Nephron (organoid): Measurements from ENCODE around the gene MAX.

ENCODE experiments used
- H3K27ac Mint-ChIP-seq, 3 experiments: 2 replicates each; pipeline ENCODE4 v1.8.0; 2020; ENCODE audit warnings: mixed read lengths in 3 of 3, mild to moderate bottlenecking in 2 of 3, moderate library complexity in 1 of 3
- H3K27me3 Mint-ChIP-seq: 2 replicates; pipeline ENCODE4 v1.8.0; 2021; ENCODE audit warnings: low read depth, mild to moderate bottlenecking, moderate library complexity, mixed read lengths
- H3K36me3 Mint-ChIP-seq: 2 replicates; pipeline ENCODE4 v1.8.0; 2020; ENCODE audit warnings: low read depth, mixed read lengths
- H3K4me1 Mint-ChIP-seq: 2 replicates; pipeline ENCODE4 v1.8.0; 2020; ENCODE audit warnings: mixed read lengths
- H3K4me3 Mint-ChIP-seq, 3 experiments: 2 replicates each; pipeline ENCODE4 v1.8.0; 2020; ENCODE audit warnings: mild to moderate bottlenecking in 3 of 3, mixed read lengths in 3 of 3, moderate library complexity in 2 of 3
- H3K9me3 Mint-ChIP-seq: 2 replicates; pipeline ENCODE4 v1.8.0; 2020; ENCODE audit warnings: mixed read lengths
- CTCF ChIP-seq, 3 experiments: fragments of 200-600 bp; sonication (generic); IDR thresholded peaks; one replicate each; pipeline ENCODE4 v1.5.0; 2021; ENCODE audit warnings: antibody characterized with exemption in 3 of 3; ENCODE audit not compliant: unreplicated experiment in 3 of 3

The MAX gene

GRCh38 chr14:65074449-65075150 lies 27.7 kb downstream of the MAX start:
- Mint-ChIP-seq H3K27me3 (no peaks in the 10 kb centered on the region), H3K4me1 (peaks cover 24% of the 10 kb centered on the region), H3K36me3 (peaks cover 51% of the 10 kb centered on the region), H3K27ac (peak overlapping the region in 2 of 3 experiments; percentile 1 to 55), H3K4me3 (no peak overlapping the region), H3K9me3 (no peaks in the 10 kb centered on the region)
- no peak for TF ChIP-seq CTCF (IDR thresholded peaks at IDR 0.05; ENCODE audit: unreplicated experiment in 3 of 3)

GRCh38 chr14:65073605-65074201 lies 28.6 kb downstream of the MAX start:
- Mint-ChIP-seq H3K36me3 (peaks cover 45% of the 10 kb centered on the region), H3K9me3 (no peaks in the 10 kb centered on the region)
- no peak for TF ChIP-seq CTCF (IDR thresholded peaks at IDR 0.05; ENCODE audit: unreplicated experiment in 3 of 3)

GRCh38 chr14:65072937-65073336 lies 29.4 kb downstream of the MAX start:
- Mint-ChIP-seq H3K4me1 (peaks cover 24% of the 10 kb centered on the region), H3K36me3 (peaks cover 48% of the 10 kb centered on the region), H3K27me3 (no peaks in the 10 kb centered on the region), H3K4me3 (no peak overlapping the region), H3K9me3 (no peaks in the 10 kb centered on the region), H3K27ac (peak overlapping the region in 1 of 3 experiments; percentile 55)
- TF ChIP-seq CTCF (IDR thresholded peaks at IDR 0.05; ENCODE audit: unreplicated experiment in 3 of 3), result no peak

More at GRCh38 chr14:65073605-65074201, 28.6 kb downstream of the MAX start:
- no peak overlapping the region for H3K4me3 Mint-ChIP-seq
- peak overlapping the region; percentile 1 to 55 (median 8) for H3K27ac Mint-ChIP-seq
- no peaks in the 10 kb centered on the region for H3K27me3 Mint-ChIP-seq
- peaks cover 24% of the 10 kb centered on the region for H3K4me1 Mint-ChIP-seq

GRCh38 chr14:65072256-65072655 lies 30.1 kb downstream of the MAX start:
- Mint-ChIP-seq H3K9me3 (no peaks in the 10 kb centered on the region), H3K27ac (peak overlapping the region in 2 of 3 experiments; percentile 15 to 37), H3K27me3 (no peaks in the 10 kb centered on the region), H3K36me3 (peaks cover 44% of the 10 kb centered on the region), H3K4me1 (peaks cover 24% of the 10 kb centered on the region), H3K4me3 (no peak overlapping the region)
- no peak for TF ChIP-seq CTCF (IDR thresholded peaks at IDR 0.05; ENCODE audit: unreplicated experiment in 3 of 3)

GRCh38 chr14:65071544-65071943 lies 30.8 kb downstream of the MAX start:
- H3K27ac Mint-ChIP-seq, result no peak overlapping the region
- H3K27me3 Mint-ChIP-seq, result no peaks in the 10 kb centered on the region
- no peaks in the 10 kb centered on the region for H3K9me3 Mint-ChIP-seq
- H3K36me3 Mint-ChIP-seq, result peaks cover 42% of the 10 kb centered on the region
- peaks cover 24% of the 10 kb centered on the region for H3K4me1 Mint-ChIP-seq
- no peak overlapping the region for H3K4me3 Mint-ChIP-seq
- TF ChIP-seq CTCF (IDR thresholded peaks at IDR 0.05; ENCODE audit: unreplicated experiment in 3 of 3), result no peak
